ENCODE results near the gene UFSP2. TPM values are rescaled to one million over a fixed set of nuclear protein-coding genes. Genes with fewer than 3 reads are reported as not detected.

The UFSP2 gene, protein sequence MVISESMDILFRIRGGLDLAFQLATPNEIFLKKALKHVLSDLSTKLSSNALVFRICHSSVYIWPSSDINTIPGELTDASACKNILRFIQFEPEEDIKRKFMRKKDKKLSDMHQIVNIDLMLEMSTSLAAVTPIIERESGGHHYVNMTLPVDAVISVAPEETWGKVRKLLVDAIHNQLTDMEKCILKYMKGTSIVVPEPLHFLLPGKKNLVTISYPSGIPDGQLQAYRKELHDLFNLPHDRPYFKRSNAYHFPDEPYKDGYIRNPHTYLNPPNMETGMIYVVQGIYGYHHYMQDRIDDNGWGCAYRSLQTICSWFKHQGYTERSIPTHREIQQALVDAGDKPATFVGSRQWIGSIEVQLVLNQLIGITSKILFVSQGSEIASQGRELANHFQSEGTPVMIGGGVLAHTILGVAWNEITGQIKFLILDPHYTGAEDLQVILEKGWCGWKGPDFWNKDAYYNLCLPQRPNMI
- total RNA-seq = 10 to 100 TPM; 12.8 to 17.6 (median 14.0) TPM
- long read RNA-seq, partial matches to known transcripts = 2 of 4 reads
- long read RNA-seq, other reads (novel, unspliced or antisense) = 0 of 4 reads

DNA sequence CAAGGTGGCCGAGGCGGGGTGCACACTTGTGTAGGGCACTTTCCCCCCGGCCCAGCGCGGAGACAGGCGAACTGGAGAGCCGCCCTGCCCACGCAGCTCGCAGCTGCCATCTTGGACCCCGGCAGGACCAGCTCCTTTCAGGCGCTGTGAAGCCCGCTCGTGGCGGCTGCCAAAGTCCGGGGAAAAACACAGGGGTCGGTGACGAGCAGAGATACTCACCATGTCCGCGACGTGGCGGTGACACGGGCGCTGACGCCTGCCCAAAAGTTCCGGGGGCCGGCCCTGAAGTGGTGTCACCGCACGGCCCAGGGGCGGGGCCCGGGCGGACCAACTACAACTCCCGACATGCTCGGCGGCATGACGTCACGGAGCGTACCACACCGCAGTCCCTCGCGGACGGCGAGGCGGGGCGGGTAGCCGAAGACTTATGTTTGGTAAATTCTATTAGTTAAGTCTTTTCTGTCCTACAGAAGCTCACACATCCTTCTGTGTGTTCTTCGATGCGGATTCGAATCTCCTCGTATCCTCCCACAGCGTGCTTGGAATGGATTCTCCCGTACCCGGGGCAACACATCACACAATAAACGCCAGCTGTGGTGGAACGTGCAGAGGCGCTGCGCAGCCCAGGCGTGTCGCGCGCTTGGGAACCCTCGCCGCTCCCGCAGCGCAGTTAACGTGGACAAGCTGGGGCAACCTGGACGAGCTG, at the start of gene UFSP2:
TSS of gene UFSP2 (minus strand) at position 318 of the 706 bp plus-strand sequence. CDS start at position 222, 96 bp downstream.
- peak within 1 kb of the TSS; percentile 71 to 91 (median 81) for H3K4me3 ChIP-seq
- peak; percentile 91 to 95 (median 93) for DNase-seq
- H3K27ac ChIP-seq = peak within 1 kb of the TSS; percentile 97 to 99 (median 98)
- no peaks in the 10 kb centered on the region for H3K27me3 ChIP-seq
- intact Hi-C loops (cut with DNase I) = no loop called here
- TF ChIP-seq, protein P1, sequence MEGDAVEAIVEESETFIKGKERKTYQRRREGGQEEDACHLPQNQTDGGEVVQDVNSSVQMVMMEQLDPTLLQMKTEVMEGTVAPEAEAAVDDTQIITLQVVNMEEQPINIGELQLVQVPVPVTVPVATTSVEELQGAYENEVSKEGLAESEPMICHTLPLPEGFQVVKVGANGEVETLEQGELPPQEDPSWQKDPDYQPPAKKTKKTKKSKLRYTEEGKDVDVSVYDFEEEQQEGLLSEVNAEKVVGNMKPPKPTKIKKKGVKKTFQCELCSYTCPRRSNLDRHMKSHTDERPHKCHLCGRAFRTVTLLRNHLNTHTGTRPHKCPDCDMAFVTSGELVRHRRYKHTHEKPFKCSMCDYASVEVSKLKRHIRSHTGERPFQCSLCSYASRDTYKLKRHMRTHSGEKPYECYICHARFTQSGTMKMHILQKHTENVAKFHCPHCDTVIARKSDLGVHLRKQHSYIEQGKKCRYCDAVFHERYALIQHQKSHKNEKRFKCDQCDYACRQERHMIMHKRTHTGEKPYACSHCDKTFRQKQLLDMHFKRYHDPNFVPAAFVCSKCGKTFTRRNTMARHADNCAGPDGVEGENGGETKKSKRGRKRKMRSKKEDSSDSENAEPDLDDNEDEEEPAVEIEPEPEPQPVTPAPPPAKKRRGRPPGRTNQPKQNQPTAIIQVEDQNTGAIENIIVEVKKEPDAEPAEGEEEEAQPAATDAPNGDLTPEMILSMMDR (IDR thresholded peaks at IDR 0.05) = no peak
- peak; percentile 77 for TF ChIP-seq POLR2A (IDR thresholded peaks at IDR 0.05)
- peak; percentile 96 to 97 (median 96) for ATAC-seq
- 0% methylated on average over 29 of the region's 66 CpGs for whole genome bisulfite sequencing (ENCODE audit: insufficient coverage, low coverage, low lambda C conversion rate, missing lambda C conversion rate)
- peaks cover 0 to 14% (median 0%) of the 10 kb centered on the region in 4 donors for H3K4me1 ChIP-seq
- no peaks in the 10 kb centered on the region for H3K9me3 ChIP-seq
- H3K36me3 ChIP-seq = no peaks in the 10 kb centered on the region

DNA sequence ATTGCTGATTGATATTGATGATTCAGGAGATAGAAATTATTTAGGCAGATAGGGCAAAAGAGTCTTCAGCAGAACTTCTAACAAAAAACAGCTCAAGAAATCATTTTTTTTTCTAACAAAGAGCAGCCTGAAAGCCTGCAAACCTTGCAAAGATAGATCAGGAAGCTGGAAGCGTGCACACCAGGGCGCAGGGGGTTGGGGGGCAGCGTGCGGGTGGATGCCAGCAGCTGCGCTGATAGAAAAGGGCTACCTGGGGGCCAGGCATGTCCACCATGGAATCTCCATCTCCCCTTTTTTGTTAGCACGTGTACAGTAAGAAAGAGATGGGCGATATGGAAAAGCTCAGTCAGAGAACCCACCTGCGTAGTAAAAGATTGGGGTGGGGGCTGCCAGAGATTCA, 47.5 kb upstream of the UFSP2 start:
- intact Hi-C loops (cut with DNase I) = no loop called here
- no peaks in the 10 kb centered on the region for H3K27me3 ChIP-seq
- TF ChIP-seq, protein P1 (IDR thresholded peaks at IDR 0.05) = no peak
- TF ChIP-seq POLR2A (IDR thresholded peaks at IDR 0.05) = no peak
- DNase-seq (no peak), ATAC-seq (no peak)
- no peaks in the 10 kb centered on the region for H3K36me3 ChIP-seq
- no peaks in the 10 kb centered on the region for H3K4me1 ChIP-seq
- no peak overlapping the region for H3K4me3 ChIP-seq
- 96% methylated on average over 6 of the region's 8 CpGs for WGBS (ENCODE audit: insufficient coverage, low coverage, low lambda C conversion rate, missing lambda C conversion rate)
- H3K9me3 ChIP-seq = no peaks in the 10 kb centered on the region
- H3K27ac ChIP-seq = no peak overlapping the region

DNA sequence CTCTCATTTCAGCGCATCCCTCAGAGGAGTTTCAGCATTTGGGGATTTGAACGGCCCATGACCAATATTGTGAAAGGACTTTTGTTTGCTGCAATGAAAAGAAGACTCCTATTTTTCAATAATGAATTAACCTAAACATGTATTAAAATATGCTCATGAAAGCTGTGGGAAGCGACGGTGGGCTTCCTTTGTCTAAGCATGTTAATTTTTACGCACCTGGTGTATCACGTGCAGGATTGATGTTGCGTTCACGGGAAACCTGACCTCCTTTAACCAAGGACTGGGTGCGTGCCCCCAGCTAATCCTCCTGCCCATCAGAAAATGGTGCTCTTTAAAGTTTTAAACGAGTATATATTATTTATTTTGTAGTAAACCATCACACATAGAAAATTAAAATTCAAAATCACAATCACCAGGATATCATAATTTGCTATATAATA, 46.4 kb upstream of the UFSP2 start:
- intact Hi-C loops (cut with DNase I) = no loop called here
- H3K27ac ChIP-seq = no peak overlapping the region
- DNase-seq (no peak), ATAC-seq (no peak)
- 33% methylated on average over 10 of the region's 10 CpGs for whole genome bisulfite sequencing (ENCODE audit: insufficient coverage, low coverage, low lambda C conversion rate, missing lambda C conversion rate)
- H3K4me1 ChIP-seq = no peaks in the 10 kb centered on the region
- H3K9me3 ChIP-seq = no peaks in the 10 kb centered on the region
- peak overlapping the region; percentile 59 to 91 (median 75) for H3K4me3 ChIP-seq
- TF ChIP-seq, protein P1 (IDR thresholded peaks at IDR 0.05) = no peak
- TF ChIP-seq POLR2A (IDR thresholded peaks at IDR 0.05) = no peak
- no peaks in the 10 kb centered on the region for H3K36me3 ChIP-seq
- no peaks in the 10 kb centered on the region for H3K27me3 ChIP-seq

DNA sequence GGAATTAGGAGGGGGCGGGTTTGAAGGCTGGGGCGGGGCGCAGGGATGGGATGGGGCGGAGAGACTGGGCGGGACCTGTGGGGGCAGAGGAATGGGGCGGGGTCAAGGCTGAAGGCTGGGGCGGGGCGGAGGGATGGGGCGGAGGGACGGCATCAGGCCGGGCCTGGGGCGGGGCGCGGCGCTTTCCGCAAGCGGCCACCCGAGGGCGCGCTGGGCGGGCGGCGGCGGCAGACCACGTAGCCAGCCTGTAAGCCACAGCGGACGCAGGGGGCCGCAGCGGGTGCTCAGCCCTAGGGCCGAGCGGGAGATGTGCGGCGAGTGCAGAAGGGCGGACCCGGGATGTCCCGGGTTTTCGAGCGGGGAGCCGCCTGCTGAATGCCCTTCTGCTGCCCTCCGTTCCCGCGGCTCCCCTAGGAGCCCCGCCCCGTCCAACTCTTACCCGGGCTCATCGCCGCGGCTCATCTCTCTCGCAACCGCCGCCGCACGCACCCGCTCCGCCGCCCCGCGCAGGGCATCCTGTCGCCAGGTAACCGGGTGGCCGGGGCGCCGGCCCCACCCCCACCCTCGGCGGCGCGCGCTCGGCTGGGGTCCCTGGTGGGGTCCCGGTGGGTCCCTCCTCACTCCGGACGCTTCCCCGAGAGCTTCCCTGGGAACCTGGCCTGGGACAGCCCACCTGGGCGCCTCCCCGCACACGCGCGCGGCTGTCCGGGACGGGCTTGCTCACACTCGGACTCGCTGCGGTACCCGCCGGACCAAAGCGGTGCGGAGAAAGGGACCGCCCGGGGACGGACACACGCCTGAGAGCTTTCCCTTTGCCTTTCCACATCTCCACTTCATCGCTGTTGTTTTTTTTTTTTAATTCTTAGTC, 45.7 kb upstream of the UFSP2 start, which contains the start of gene CCDC110:
TSS of gene CCDC110 (minus strand) at position 499 of the 868 bp plus-strand sequence. CDS start at position 449, 50 bp downstream.
- DNase-seq = peak; percentile 96 to 98 (median 97)
- H3K27me3 ChIP-seq = no peaks in the 10 kb centered on the region
- H3K9me3 ChIP-seq = no peaks in the 10 kb centered on the region
- WGBS (ENCODE audit: insufficient coverage, low coverage, low lambda C conversion rate, missing lambda C conversion rate) = 2% methylated on average over 44 of the region's 93 CpGs
- peak; percentile 96 to 99 (median 98) for ATAC-seq
- H3K36me3 ChIP-seq = no peaks in the 10 kb centered on the region
- H3K27ac ChIP-seq = peak within 1 kb of the TSS in 2 of 3 donors; percentile 50 to 51
- H3K4me1 ChIP-seq = no peaks in the 10 kb centered on the region
- TF ChIP-seq, protein P1 (IDR thresholded peaks at IDR 0.05) = peak; percentile 63 to 77 (median 67)
- TF ChIP-seq POLR2A (IDR thresholded peaks at IDR 0.05) = peak; percentile 21
- intact Hi-C loops (cut with DNase I) = no loop called here
- peak within 1 kb of the TSS; percentile 66 to 91 (median 75) for H3K4me3 ChIP-seq

All from right lobe of liver (tissue), 6 donors.